Sciatic nerve (tissue), 2 donors: ENCODE data around the gene METTL26. TPM values are rescaled to one million over a fixed set of nuclear protein-coding genes. Genes with fewer than 3 reads are reported as not detected.
A peak's percentile ranks its signal among the peaks of the same experiment; 100 is the strongest.

ENCODE experiments used
- ATAC-seq: fragments of 200-7000 bp; cut with Tn5 transposase; one replicate; pipeline ENCODE4 v1.9.1; 2020; ENCODE audit warnings: mild to moderate bottlenecking, moderate library complexity
- DNase-seq: peaks from one replicate; pipeline ENCODE4 v3.0.0-alpha.2; 2020; ENCODE audit warnings: low spot score
- intact Hi-C: fragments of 100-400 bp; cut with DNase I; formaldehyde crosslinking; loops from one replicate; pipeline ENCODE4 v1.14.2; 2022
- total RNA-seq: library from RNA; stranded (reverse); fragmentation: NEBNext Ultra II Directional; extraction: Animal tissue kit (Norgen Biotek cat#: 25700); gene quantifications from one replicate; pipeline ENCODE4 v1.2.1, GENCODE V29; 2021
- donor health status: DM: no; HTN: no; CAD: no.
- donor health status: DM: no; HTN: no; CAD: no.

Gene METTL26
- total RNA-seq, 1 donor from 2014 or later = 54.1 TPM

- intact Hi-C loops = no loop called here
- ATAC-seq (peak; percentile 39), DNase-seq (peak; percentile 68)
Measured at GRCh38 chr16:630249-630814, 5.8 kb downstream of the METTL26 start.

GRCh38 chr16:629833-630248 is 6.3 kb downstream of the METTL26 start:
- peak; percentile 20 for ATAC-seq
- no peak for DNase-seq
- intact Hi-C loops = no loop called here

DNA sequence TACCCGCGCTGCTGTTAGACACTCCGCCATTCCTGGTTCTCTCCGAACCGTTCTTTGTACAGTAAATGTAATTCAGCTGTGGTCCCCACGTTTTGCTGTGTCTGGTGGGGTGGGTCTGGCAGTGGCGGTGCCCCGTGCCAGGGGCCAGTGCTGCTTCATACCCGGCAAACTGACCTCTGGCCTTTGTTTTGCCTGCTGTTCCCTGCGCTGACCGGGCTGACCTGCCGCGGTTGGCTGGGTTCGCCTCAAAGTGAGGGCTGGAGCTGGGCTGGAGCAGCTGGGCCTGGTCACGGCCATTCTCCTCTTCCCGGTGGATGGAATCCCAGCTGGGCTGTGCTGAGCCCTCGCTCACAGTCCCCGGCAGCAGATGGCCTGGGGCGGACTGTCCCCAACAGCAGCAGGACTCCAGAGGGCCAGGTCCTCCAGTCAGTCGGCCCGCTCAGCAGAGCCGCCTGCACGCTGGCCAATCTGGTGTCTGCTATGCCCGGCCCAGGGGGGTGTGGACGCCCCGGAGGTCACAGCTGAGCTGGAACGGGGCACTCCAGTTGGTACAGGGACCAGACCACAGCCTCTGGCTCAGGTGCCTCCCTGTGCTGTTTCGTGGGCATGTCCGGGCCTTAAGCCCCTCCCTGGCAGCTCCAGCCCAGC is 6.8 kb downstream of the METTL26 start:
- no peak for DNase-seq
- intact Hi-C loops = no loop called here
- peak; percentile 50 for ATAC-seq

DNA sequence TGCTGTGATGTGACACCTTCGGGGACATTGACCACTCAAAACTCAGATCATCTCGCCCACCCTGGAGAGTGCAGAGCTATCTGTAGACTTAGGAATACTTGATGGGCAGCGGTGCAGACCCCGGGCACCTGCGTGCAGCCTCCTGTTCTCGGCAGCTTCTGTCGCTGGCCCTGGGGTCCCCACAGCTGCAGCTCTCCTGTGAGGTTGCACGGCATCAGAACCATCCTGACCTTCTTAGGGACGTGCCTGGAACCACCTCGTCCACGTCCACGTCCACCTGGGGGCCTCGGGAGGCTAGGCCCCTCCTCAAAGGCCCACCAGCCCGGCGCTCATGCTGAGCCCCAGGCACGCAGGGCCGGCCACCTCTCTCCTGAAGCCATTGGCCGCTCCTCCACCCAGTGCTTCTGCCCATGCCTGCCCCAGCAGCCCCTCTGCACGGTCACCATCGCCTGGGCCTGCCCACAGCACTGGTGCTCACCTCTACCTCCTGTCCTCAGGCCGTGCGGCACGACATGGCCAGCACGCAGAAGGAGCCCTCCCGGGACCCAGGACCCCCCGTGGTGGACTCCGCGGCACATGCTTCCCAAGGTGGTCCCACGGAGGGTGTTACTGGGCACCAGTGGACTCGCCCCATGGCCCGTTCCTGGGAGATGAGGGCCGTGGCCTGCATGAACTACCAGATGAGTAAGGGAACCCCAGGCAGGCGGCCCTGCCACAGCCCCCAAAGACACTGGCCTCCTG is 7.6 kb downstream of the METTL26 start:
- DNase-seq (peak; percentile 62), ATAC-seq (peak; percentile 3)
- intact Hi-C loops = no loop called here

GRCh38 chr16:627454-628239 is 8.5 kb downstream of the METTL26 start:
- DNase-seq = peak; percentile 71
- ATAC-seq = no peak
- intact Hi-C loops = no loop called here

GRCh38 chr16:626787-627453 is 9.2 kb downstream of the METTL26 start:
- DNase-seq (no peak), ATAC-seq (no peak)
- intact Hi-C loops = no loop called here

GRCh38 chr16:625977-626765 is 9.9 kb downstream of the METTL26 start:
- intact Hi-C loops = no loop called here
- DNase-seq = no peak
- no peak for ATAC-seq

- no peak for DNase-seq
- no peak for ATAC-seq
- intact Hi-C loops = no loop called here
Measured at GRCh38 chr16:625117-625976, 10.8 kb downstream of the METTL26 start.

GRCh38 chr16:624526-625070 is 11.5 kb downstream of the METTL26 start:
- no peak for DNase-seq
- no peak for ATAC-seq
- intact Hi-C loops = no loop called here

GRCh38 chr16:622920-623280 is 13.2 kb downstream of the METTL26 start:
- DNase-seq = no peak
- intact Hi-C loops = no loop called here
- ATAC-seq = no peak

DNA sequence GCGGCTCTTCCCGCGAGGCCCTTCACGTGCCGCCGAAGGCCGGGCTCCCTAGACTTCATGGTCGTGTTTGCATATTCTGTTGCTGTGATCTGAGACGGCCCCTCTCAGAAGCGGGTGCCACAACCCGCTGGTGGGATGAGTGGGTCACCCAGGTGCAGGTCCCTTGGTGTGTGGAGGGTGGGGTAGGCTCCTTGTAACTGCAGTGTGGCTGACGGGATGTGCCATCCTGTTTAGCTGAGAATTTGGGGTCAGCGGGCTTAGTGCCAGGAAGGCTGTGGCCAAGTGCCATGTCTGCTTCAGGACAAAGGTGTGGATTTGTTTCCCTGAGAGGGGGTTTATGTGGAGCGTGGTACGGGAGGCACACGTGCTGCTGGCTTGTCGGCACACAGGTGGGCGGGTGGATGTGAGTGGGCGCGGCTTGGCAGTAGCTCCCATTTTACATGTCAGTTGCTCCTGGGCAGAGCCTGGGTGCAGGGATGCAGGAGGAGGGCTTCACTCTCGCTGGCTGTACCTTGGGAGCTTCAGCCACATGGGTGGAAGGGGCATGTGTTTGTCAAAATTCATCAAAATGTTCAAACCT is 14.5 kb downstream of the METTL26 start:
- intact Hi-C loops = no loop called here
- DNase-seq (no peak), ATAC-seq (no peak)

- no peak for ATAC-seq
Measured at GRCh38 chr16:620700-621525, 15.2 kb downstream of the METTL26 start.

DNA sequence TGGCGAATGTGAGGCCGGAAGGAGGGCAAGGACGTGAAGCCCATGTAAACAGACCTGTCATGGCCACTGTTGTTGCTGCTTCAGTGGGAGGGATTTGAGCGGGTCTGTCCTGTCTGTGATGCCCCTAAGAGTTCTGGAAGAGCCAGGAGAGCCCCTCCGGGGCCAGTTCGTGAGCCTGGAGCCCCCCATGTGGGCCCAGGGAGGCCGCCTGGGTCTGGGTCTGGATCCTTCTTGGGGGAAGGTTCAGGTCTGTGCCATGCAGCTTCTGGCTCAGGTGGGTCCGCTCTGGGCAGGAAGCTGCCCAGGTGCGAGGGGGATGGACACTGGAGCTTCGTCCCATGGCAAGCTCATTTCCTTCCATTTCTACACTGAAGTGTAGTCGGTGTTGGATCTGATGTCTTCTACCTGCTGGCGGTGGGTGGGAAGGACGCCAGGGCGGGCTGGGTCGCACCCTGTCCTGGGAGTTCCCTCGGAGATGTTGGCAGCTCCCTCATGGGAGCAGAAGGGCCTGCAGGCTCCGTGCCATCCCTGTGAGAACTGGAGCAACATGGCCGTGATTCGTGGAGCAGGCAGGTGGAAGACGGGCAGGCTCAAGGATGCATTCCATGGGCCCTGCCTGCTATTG is 16.5 kb downstream of the METTL26 start:
- intact Hi-C loops = no loop called here
- no peak for ATAC-seq

More at GRCh38 chr16:620700-621525, 15.2 kb downstream of the METTL26 start:
- DNase-seq = no peak
- intact Hi-C loops = no loop called here

DNA sequence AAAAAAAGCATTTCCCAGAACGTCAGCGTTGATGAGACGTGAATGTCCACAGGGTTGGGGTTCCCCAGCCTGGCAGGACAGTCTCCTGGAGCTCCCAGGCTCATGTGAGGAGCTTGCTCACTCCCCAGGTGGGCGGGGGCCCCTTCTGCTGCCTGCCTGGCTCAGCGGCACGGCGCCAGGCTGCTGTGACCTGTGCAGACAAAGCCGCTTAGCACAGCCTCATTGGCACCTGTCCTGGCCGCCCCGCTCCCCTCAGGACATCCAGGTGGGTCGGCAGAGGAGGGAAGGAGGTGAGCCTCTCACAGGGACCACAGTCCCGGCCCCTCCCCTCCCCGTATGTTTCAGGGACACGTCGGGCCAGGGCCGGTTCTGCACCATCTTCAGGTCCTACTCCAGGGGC is 18.2 kb downstream of the METTL26 start:
- DNase-seq = no peak
- intact Hi-C loops = no loop called here
- ATAC-seq = no peak

More for the DNA sequence above, 16.5 kb downstream of the METTL26 start:
- no peak for DNase-seq

- intact Hi-C loops = no loop called here
- ATAC-seq (peak; percentile 17), DNase-seq (no peak)
Measured at GRCh38 chr16:616733-617586, 19.1 kb downstream of the METTL26 start.
